ENCODE data around the gene RYR2.

DNA sequence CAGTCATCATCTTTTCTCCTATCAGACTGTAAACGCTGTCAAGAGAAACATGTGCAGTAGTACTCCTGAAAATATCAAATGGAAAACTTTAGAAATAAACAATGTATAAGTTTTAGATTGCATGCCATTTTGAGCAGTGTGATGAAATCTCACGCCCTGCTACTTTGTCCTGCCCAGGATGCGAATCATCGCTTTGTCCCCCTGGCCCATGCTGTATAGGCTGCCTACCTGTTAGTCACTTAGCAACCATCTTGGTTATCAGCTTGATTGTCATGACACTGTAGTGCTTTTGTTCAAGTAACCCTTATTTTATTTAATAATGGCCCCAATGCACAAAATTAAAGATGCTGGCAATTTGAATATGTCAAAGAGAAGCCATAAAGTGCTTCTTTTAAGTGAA lies 485.8 kb downstream of the RYR2 start:
- TF ChIP-seq EZH2 (IDR thresholded peaks at IDR 0.05; ENCODE audit: insufficient read depth, poor library complexity, severe bottlenecking) (no peak), EZH2phosphoT487 (IDR thresholded peaks at IDR 0.05; ENCODE audit: insufficient read depth, low read depth) (no peak)
